Activated CD4-positive, CD25-positive, alpha-beta regulatory T cell treated with anti-CD3 and anti-CD28 coated beads, Interleukin-2, amount 50 U/mL, for 72 hours (primary cell): ENCODE data around the gene ZNF587.
"Not testable (repeated sequence)": the region's sequence is repeated elsewhere in the genome, so short reads cannot be mapped to it uniquely, and the experiment has no call there.

Source experiments
- DNase-seq: peaks from one replicate; pipeline ENCODE4 v3.0.0; 2021

ZNF587 gene

GRCh38 chr19:57823608-57824007 lies 26.1 kb upstream of the ZNF587 start:
- DNase-seq: not testable (repeated sequence)

DNA sequence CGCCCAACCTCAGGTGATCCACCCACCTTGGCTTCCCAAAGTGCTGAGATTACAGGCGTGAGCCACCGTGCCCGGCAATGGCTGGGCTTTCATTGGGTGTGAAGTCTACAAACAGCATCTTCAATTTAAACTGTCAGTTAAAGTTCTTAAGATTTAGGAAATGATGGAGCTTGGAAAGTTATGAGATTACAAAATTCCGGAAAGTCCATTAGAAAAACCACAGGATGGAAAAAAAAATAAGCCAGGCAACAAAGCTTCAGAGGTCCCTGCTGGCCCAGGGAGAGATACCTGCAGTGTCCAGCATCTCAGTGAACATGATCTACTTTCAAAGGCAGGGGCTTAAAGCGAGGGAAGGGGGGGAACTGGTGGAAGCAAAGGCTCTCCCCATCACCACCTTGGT lies 24.1 kb upstream of the ZNF587 start:
- no peak for DNase-seq

- DNase-seq: no peak
Observed at GRCh38 chr19:57829316-57829715, 20.3 kb upstream of the ZNF587 start.

GRCh38 chr19:57830071-57830602 lies 19.5 kb upstream of the ZNF587 start, which contains the start of gene ZNF587B:
Gene ZNF587B (plus strand): TSS chr19:57830299. CDS start chr19:57830529, 230 bp downstream.
- peak; percentile 45 for DNase-seq

DNA sequence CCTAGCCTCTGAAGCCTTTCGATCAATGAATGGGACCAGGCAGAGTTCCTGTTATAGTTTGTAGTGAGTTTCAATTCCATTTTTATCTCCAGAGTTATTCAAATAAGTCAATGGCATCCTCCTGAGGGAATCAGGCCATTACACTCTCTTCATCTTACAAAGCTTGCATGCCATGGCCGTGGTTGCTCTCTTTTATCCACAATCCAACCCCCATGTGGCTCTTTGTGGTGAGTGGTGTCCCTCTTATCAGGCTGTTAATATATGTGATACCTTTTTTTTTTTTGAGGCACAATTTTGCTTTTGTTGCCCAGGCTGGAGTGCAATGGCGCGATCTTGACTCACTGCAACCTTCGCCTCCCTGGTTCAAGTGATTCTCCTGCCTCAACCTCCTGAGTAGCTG lies 12.7 kb upstream of the ZNF587 start:
- DNase-seq: not testable (repeated sequence)

GRCh38 chr19:57838622-57839191 lies 11.0 kb upstream of the ZNF587 start:
- DNase-seq: not testable (repeated sequence)

DNA sequence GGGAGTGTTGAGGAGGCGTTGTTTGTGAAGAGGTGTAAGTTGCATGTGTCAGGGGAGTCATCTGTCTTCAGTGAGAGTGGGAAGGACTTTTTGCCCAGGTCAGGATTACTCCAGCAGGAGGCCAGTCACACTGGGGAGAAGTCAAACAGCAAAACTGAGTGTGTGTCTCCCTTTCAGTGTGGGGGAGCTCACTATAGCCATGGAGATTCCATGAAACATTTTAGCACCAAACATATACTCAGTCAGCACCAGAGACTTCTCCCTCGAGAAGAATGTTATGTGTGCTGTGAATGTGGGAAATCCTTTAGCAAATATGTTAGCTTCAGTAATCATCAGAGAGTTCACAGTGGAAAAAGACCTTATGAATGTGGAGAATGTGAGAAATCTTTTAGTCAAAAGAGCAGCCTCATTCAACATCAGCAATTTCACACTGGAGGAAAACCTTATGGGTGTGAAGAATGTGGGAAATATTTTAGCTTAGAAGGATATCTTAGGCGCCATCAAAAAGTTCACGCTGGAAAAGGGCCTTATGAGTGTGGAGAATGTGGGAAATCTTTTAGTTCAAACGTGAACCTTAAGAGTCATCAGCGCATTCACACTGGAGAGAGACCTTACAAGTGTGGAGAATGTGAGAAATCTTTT lies 8.4 kb upstream of the ZNF587 start:
- no peak for DNase-seq

DNA sequence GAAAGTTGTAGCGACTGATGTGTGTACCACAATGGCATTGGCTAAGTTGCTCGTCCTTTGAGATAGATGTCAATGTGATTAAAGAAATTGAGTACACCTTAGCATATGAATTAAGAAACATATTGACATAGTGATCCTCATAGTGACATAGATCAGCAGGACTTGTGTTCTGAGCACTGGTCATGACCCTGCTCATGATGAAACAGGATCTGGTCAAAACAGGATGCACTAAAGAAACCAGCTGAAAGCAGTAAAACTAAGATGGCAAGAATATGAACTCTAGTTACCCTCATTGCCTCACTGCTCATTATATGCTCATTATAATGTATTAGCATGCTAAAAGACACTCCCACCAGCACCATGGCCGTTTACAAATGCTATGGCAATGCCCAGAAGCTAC lies 2.5 kb upstream of the ZNF587 start:
- DNase-seq: not testable (repeated sequence)

- not testable (repeated sequence) for DNase-seq
Observed at GRCh38 chr19:57849162-57849665, 445 bp upstream of the ZNF587 start.

GRCh38 chr19:57850553-57851017 lies 926 bp downstream of the ZNF587 start:
- no peak for DNase-seq

DNA sequence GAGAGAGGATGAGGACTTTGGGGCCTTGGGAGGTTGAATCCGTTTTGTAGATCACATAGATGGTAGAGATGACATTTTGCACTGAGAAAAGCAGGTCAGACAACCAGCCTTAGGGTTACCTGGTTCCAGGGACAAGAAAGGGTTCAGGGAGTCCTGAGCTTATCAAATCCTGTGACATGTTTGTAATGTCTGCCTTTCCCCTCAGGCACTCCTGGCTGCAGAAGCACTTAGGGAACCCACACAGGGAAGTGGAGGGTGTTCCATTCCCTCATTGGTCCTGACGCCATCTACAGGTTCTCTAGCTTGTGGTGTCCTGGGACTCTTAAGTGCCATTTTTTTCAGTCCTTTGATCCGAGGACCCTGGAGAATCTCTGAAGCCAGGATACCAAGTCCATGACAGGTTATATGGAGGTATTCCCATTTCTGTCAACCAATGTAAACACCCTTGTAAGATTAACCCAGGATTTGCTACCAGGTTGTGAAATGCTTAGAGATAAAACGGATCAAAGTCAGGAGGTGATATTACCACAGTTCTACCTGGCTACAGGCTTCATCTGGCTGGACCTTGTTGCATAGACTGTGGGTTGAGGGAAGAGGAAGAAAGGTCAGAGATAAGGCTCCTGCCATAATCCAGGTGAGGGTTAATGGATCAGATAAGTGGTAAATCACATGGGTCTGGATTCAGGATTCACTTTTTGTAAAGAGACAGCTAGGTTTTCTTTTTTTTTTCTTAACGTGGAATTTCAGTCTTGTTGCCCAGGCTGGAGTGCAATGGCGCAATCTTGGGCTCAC lies 2.3 kb downstream of the ZNF587 start:
- not testable (repeated sequence) for DNase-seq

DNA sequence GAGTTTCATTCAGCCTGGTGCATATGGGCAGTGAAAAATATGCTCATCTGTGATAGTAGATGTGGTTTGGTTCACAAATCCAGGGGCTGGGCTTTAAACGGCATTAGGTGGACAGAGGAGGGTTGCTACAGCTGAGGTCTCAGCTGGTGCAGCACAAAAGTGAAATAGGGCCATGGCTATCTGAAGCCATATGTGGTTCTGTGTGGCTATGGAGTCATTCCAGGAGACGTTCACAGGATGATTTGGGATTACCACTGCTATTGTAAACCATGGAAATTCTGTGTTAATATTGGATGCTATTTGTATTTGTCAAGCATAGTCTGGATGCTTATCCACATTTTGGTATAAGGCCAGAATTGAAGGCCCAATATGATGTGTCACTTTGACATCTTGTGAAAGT lies 4.5 kb downstream of the ZNF587 start:
- not testable (repeated sequence) for DNase-seq

- DNase-seq: not testable (repeated sequence)
Observed at GRCh38 chr19:57862351-57862750, 12.7 kb downstream of the ZNF587 start.

DNA sequence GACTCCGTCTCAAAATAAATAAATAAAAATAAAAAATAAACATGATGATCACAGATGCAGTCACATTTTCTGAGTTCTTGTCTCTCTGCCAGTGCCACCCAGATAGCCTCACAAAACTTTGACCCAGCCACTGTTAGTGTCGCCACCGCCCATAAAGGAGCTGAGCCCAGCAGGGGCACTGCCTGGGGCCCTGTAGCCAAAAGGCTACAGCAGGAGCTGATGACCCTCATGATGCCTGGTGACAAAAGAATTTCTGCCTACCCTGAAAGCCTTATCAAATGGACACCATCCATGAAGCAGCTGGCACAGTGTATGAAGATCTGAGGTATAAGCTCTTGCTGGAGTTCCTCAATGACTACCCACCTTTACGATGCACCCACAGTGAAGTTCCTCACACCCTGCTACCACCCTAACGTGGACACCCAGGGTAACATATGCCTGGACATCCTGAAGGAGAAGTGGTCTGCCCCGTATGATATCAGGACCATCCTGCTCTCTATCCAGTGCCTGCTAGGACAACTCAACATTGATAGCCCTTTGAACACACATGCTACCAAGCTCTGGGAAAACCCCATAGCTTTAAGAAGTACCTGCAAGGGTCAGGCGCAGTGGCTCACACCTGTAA lies 18.3 kb downstream of the ZNF587 start:
- no peak for DNase-seq

DNA sequence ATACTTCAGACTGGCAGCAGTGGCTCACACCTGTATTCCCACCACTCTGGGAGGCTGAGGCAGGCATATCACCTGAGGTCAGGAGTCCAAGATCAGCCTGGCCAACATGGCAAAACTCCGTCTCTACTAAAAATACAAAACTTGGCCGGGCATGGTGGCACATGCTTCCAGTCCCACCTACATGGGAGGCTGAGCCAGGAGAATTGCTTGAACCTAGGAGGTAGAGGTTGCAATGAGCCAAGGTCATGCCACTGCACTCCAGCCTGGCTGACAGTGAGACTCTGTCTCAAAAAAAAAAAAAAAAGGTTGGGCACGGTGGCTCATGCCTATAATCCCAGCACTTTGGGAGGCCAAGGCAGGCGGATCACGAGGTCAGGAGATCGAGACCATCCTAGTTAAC lies 20.0 kb downstream of the ZNF587 start:
- DNase-seq: not testable (repeated sequence)

DNA sequence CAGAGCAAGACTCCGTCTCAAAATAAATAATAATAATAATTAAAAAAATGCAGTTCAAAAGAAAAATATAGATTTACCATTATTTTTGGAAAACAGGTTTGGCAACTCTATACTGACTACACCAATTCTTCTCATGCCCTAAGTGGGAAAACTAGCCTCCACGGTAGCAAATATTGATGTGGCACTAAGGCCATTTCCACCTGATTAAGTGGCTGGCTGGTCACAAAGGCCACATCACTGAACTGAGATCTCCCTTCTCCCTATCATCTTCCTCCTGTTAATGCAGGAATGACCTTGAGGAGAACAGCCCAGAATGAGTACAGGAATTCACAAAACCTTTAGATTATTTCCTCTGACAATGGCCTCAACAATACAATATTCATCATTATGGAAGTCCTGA lies 20.6 kb downstream of the ZNF587 start:
- no peak for DNase-seq

DNA sequence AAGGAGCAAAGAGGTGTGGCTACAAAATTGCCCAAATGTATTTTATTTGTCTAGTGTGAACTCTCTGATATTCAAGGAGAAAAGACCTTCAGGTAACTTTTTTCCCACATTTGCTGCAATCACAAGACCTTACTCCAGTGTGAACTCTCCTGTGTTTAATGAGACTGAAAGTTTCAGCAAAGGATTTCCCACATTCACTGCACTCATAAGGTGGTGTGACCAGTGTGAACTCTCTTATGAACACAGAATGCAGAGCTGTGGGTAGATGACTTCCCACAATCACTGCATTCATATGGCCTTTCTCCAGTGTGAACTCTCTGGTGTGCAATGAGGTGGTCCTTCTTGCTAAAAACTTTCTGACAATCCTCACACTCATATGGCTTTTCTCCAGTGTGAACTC lies 22.8 kb downstream of the ZNF587 start:
- DNase-seq: no peak

DNA sequence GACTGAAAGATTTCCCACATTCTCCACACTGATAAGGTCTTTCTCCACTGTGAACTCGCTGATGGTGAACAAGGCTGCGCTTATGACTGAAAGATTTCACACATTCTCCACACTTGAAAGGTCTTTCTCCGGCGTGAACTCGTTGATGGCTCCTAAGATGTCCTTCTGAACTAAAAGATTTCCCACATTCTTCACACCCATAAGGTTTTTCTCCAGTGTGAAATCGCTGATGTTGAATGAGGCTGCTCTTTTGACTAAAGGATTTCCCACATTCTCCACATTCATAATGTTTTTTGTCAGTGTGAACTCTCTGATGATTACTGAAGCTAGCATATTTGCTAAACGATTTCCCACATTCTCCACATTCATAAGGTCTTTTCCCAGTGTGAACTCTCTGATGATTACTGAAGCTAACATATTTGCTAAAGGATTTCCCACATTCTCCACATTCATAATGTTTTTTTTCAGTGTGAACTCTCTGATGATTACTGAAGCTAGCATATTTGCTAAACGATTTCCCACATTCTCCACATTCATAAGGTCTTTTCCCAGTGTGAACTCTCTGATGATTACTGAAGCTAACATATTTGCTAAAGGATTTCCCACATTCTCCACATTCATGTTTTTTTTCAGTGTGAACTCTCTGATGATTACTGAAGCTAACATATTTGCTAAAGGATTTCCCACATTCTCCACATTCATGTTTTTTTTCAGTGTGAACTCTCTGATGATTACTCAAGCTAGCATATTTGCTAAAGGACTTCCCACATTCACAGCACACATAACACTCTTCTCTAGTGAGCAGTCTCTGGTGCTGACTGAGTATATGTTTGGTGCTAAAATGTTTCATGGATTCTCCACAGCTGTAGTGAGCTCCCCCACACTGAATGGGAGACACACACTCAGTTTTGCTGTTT lies 24.5 kb downstream of the ZNF587 start:
- DNase-seq: not testable (repeated sequence)

DNA sequence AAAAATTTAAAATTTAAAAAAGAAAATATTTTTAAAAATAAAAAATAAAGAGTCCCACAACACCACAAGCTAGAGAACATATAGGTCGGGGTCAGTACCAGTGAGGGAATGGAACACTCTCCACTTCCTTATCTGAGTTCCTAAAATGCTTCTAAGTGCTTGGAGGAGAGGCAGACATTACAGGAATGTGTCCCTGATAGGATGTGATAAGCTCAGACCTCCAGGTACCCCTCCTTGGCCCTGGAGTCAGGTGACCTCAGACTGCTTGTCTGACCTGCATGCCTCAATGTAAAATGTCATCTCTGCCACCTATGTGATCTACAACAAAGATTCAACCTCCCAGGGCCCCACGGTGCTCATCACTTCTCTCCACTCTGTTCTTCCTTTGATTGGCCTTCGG lies 36.4 kb downstream of the ZNF587 start:
- DNase-seq: no peak

- no peak for DNase-seq
Observed at GRCh38 chr19:57887195-57887941, 37.7 kb downstream of the ZNF587 start.

GRCh38 chr19:57888107-57888559 lies 38.5 kb downstream of the ZNF587 start:
- DNase-seq: no peak
